HL-60 (cell line): ENCODE results near the gene TUBGCP6.

Experiments
- DNase-seq, 2 experiments: peaks; one replicate each; pipeline ENCODE4 v3.0.0-alpha.2; 2010 to 2020; ENCODE audit warnings: low read depth in 1 of 2, low spot score in 1 of 2
- H3K27ac ChIP-seq: fragments of 250-450 bp; sonication (Bioruptor Pico); replicated peaks from 2 replicates; pipeline ENCODE4 v1.5.1; 2020; ENCODE audit warnings: mild to moderate bottlenecking, moderate library complexity
- H3K27me3 ChIP-seq: fragments of 250-450 bp; sonication (Bioruptor Pico); 2 replicates; pipeline ENCODE4 v1.5.1; 2021; ENCODE audit warnings: mild to moderate bottlenecking, moderate library complexity; ENCODE audit not compliant: insufficient read depth, poor library complexity, severe bottlenecking
- H3K4me3 ChIP-seq: replicated peaks from 2 replicates; pipeline ENCODE4 v1.5.1; 2011; ENCODE audit warnings: mild to moderate bottlenecking, control low read depth, low read length; ENCODE audit not compliant: insufficient read depth
- GABPA ChIP-seq: IDR thresholded peaks from 2 replicates; pipeline ENCODE4 v1.6.1; 2012; ENCODE audit warnings: low read depth
- POLR2AphosphoS5 ChIP-seq: IDR thresholded peaks from 2 replicates; pipeline ENCODE4 v1.6.1; 2012; ENCODE audit warnings: low read depth
- REST ChIP-seq: IDR thresholded peaks from 2 replicates; pipeline ENCODE4 v1.6.1; 2012; ENCODE audit warnings: low read depth; ENCODE audit not compliant: insufficient replicate concordance
- SPI1 ChIP-seq: IDR thresholded peaks from 2 replicates; pipeline ENCODE4 v1.6.1; 2012; ENCODE audit warnings: low read depth, mild to moderate bottlenecking, borderline replicate concordance
- TF ChIP-seq, protein P1 (sequence below): IDR thresholded peaks from one replicate; pipeline ENCODE4 v1.5.1; 2011; ENCODE audit warnings: low read length, control low read depth, inconsistent platforms; ENCODE audit not compliant: insufficient read depth

TUBGCP6 gene

DNA sequence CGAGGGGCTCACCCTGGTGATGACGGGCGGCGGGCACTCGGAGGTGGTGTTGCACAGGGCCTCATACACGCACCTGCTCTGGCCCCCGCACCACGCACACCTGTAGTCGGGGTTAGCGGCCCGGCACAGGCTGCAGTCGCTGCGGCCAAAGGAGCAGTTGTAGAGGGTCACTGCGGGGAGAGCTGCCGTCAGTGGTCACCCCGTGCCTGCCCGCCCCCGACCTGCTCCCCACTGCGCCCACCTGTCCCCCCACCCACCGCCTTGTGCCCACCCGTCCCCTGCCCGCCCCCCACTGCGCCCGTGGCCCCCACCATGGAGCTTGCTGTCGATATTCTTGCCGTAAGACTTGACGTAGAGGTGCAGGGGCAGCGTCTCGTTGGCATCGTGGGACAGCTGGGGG lies 39.0 kb upstream of the TUBGCP6 start:
- no peak for DNase-seq
- H3K27me3 ChIP-seq, result no peaks in the 10 kb centered on the region
- H3K27ac ChIP-seq, result no peak overlapping the region
- no peak for TF ChIP-seq POLR2AphosphoS5
- TF ChIP-seq GABPA, result no peak
- TF ChIP-seq, protein P1, sequence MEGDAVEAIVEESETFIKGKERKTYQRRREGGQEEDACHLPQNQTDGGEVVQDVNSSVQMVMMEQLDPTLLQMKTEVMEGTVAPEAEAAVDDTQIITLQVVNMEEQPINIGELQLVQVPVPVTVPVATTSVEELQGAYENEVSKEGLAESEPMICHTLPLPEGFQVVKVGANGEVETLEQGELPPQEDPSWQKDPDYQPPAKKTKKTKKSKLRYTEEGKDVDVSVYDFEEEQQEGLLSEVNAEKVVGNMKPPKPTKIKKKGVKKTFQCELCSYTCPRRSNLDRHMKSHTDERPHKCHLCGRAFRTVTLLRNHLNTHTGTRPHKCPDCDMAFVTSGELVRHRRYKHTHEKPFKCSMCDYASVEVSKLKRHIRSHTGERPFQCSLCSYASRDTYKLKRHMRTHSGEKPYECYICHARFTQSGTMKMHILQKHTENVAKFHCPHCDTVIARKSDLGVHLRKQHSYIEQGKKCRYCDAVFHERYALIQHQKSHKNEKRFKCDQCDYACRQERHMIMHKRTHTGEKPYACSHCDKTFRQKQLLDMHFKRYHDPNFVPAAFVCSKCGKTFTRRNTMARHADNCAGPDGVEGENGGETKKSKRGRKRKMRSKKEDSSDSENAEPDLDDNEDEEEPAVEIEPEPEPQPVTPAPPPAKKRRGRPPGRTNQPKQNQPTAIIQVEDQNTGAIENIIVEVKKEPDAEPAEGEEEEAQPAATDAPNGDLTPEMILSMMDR, result no peak
- no peak for TF ChIP-seq SPI1
- TF ChIP-seq REST, result no peak
- no peak overlapping the region for H3K4me3 ChIP-seq

DNA sequence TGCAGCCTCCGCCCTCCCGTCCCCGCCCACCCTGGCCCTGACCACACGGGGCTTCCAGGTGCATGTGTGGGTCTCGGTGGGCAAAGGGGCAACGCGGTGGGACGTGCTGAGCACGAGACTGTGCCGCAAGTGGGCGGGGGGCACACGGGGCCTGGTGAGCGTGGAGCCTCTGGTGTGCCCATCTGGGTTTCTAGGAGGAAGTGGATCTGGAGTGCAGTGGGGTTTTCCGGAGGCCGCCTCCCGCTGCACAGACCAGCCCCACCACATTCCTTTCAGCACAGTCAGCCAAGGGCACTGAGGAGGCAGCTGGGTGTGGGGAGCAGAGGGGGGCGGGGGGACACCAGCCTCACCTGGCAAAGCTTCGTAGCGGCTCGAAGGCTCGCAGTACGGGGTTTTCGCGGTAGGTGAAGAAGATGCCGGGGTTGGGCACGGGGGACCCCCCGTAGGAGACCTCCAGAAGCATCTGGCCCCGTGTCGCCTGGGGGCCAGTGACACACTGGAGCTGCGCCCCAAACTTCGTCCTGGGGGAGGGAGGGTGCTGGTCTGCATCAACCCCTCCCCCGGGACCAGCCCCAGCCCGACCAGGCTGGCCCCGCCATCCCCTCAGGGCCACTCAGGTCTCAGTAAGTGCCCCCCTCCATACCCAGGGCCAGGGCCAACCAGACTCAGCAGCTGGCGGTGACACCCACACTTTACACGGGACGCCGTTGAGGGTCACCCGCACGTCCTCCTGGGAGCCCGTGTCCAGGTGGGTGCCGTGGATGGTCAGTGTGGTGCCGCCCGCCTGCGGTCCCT lies 37.7 kb upstream of the TUBGCP6 start:
- TF ChIP-seq POLR2AphosphoS5, result no peak
- no peak for TF ChIP-seq REST
- TF ChIP-seq, protein P1, result no peak
- H3K27me3 ChIP-seq, result no peaks in the 10 kb centered on the region
- H3K4me3 ChIP-seq, result no peak overlapping the region
- no peak overlapping the region for H3K27ac ChIP-seq
- DNase-seq, result no peak

- no peak for TF ChIP-seq POLR2AphosphoS5
- Histone ChIP-seq H3K4me3 (no peak overlapping the region), H3K27me3 (no peaks in the 10 kb centered on the region), H3K27ac (no peak overlapping the region)
- no peak for DNase-seq
These were observed 37.1 kb upstream of the TUBGCP6 start for GRCh38 chr22:50281957-50282356.

DNA sequence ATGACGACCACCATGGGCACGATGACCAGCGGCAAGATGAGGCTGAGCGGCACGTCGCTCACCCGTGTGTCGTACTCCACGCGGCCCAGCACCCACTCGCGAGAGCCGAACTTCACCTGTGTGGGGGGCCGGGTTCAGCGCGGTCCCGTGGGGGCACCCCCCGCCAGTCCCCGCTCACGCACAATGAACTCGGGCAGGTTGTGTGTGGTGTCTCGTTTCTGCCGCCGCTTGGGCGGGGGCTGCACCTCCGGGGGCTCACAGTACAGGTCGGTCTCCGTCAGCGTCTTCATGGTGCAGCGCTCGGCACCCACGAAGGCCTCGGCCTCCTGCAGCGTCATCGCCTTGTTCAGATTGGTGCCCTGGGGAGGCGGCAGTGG lies 36.5 kb upstream of the TUBGCP6 start:
- no peaks in the 10 kb centered on the region for H3K27me3 ChIP-seq
- TF ChIP-seq REST (no peak), GABPA (no peak), SPI1 (no peak), POLR2AphosphoS5 (no peak)
- TF ChIP-seq, protein P1, result no peak
- DNase-seq, result no peak
- H3K4me3 ChIP-seq, result no peak overlapping the region
- H3K27ac ChIP-seq, result no peak overlapping the region
